Neuronal stem cell (in vitro differentiated cells): ENCODE measurements around the gene TPD52L1.

Source experiments
- DNase-seq: peaks from one replicate; pipeline ENCODE4 v3.0.0-alpha.2; 2013; ENCODE audit warnings: low spot score
- H2AFZ ChIP-seq: one replicate; pipeline ENCODE4 v1.6.1; 2013; ENCODE audit warnings: mild to moderate bottlenecking, low read length, inconsistent platforms
- H2AK5ac ChIP-seq: 2 replicates; pipeline ENCODE4 v1.6.1; 2013; ENCODE audit warnings: low read depth, mild to moderate bottlenecking, inconsistent platforms, low read length, moderate library complexity, mixed read lengths
- H2BK120ac ChIP-seq: 2 replicates; pipeline ENCODE4 v1.6.1; 2013; ENCODE audit warnings: low read depth, mild to moderate bottlenecking, inconsistent platforms, low read length, moderate library complexity, mixed read lengths
- H2BK12ac ChIP-seq: one replicate; pipeline ENCODE4 v1.6.1; 2013; ENCODE audit warnings: low read length, inconsistent platforms
- H2BK15ac ChIP-seq: 2 replicates; pipeline ENCODE4 v1.6.1; 2013; ENCODE audit warnings: mild to moderate bottlenecking, low read length, inconsistent platforms, mixed read lengths
- H2BK5ac ChIP-seq: one replicate; pipeline ENCODE4 v1.6.1; 2013; ENCODE audit warnings: inconsistent platforms, mild to moderate bottlenecking, low read length, moderate library complexity
- H3K14ac ChIP-seq: one replicate; pipeline ENCODE4 v1.6.1; 2013; ENCODE audit warnings: low read length, inconsistent platforms
- H3K18ac ChIP-seq: 2 replicates; pipeline ENCODE4 v1.6.1; 2013; ENCODE audit warnings: low read length, inconsistent platforms
- H3K23ac ChIP-seq: 2 replicates; pipeline ENCODE4 v1.6.1; 2013; ENCODE audit warnings: low read depth, mild to moderate bottlenecking, mixed read lengths, low read length, inconsistent platforms; ENCODE audit not compliant: poor library complexity
- H3K27ac ChIP-seq: replicated peaks from 3 replicates; pipeline ENCODE4 v1.5.1; 2013; ENCODE audit warnings: low read length, inconsistent platforms
- H3K27me3 ChIP-seq, 3 experiments: 2 replicates each; pipeline ENCODE4 v1.6.1; 2013; ENCODE audit warnings: low read length in 3 of 3, mild to moderate bottlenecking in 2 of 3, inconsistent platforms in 1 of 3, low read depth in 1 of 3, mixed read lengths in 1 of 3, moderate library complexity in 1 of 3; ENCODE audit not compliant: control insufficient read depth in 3 of 3, insufficient read depth in 3 of 3
- H3K36me3 ChIP-seq, 2 donors: replicated peaks in 1 of 2; 2 replicates each; pipeline ENCODE4 v1.6.1; 2013; ENCODE audit warnings: low read length in 2 of 2; ENCODE audit not compliant: control insufficient read depth in 2 of 2, insufficient read depth in 2 of 2
- H3K4ac ChIP-seq: 2 replicates; pipeline ENCODE4 v1.6.1; 2013; ENCODE audit warnings: inconsistent platforms, mild to moderate bottlenecking, low read length, moderate library complexity
- H3K4me1 ChIP-seq, 2 donors: 1 replicate in 1 of 2; 2 replicates in 1 of 2; pipeline ENCODE4 v1.6.1; 2013; ENCODE audit warnings: low read length in 2 of 2, low read depth in 1 of 2; ENCODE audit not compliant: control insufficient read depth in 2 of 2, insufficient read depth in 1 of 2
- H3K4me2 ChIP-seq: one replicate; pipeline ENCODE4 v1.6.1; 2013; ENCODE audit warnings: mild to moderate bottlenecking, low read length, inconsistent platforms; ENCODE audit not compliant: insufficient read depth, poor library complexity, severe bottlenecking
- H3K4me3 ChIP-seq, 2 donors: 2 replicates each; pipeline ENCODE4 v1.5.1; 2013; ENCODE audit warnings: low read length in 2 of 2, mild to moderate bottlenecking in 2 of 2, inconsistent platforms in 1 of 2, moderate library complexity in 1 of 2
- H3K79me1 ChIP-seq: one replicate; pipeline ENCODE4 v1.6.1; 2013; ENCODE audit warnings: low read depth, mild to moderate bottlenecking, inconsistent platforms, low read length, moderate library complexity
- H3K9ac ChIP-seq: one replicate; pipeline ENCODE4 v1.6.1; 2013; ENCODE audit warnings: mild to moderate bottlenecking, low read depth, low read length, inconsistent platforms; ENCODE audit not compliant: poor library complexity
- H3K9me3 ChIP-seq, 2 donors: replicated peaks in 1 of 2; 2 replicates each; pipeline versions ENCODE3 to v1.6.1; 2013; ENCODE audit warnings: low read length in 2 of 2, mild to moderate bottlenecking in 2 of 2, inconsistent platforms in 1 of 2, low read depth in 1 of 2, mixed read lengths in 1 of 2, moderate library complexity in 1 of 2; ENCODE audit not compliant: control insufficient read depth in 2 of 2, insufficient read depth in 1 of 2
- H4K8ac ChIP-seq: one replicate; pipeline ENCODE4 v1.6.1; 2013; ENCODE audit warnings: low read depth, mild to moderate bottlenecking, inconsistent platforms, low read length, moderate library complexity
- H4K91ac ChIP-seq: one replicate; pipeline ENCODE4 v1.6.1; 2013; ENCODE audit warnings: low read length, low read depth, mild to moderate bottlenecking, inconsistent platforms; ENCODE audit not compliant: poor library complexity
- WGBS, 2 donors: extraction: QIAGEN DNeasy Blood & Tissue Kit; methylation state at CpG; one replicate each; pipeline ENCODE4 v1.1.7; 2013; ENCODE audit warnings: missing lambda C conversion rate in 2 of 2, mixed read lengths in 1 of 2; ENCODE audit not compliant: insufficient read length in 2 of 2, insufficient replicate concordance in 1 of 2; ENCODE audit errors: extremely low coverage in 2 of 2; 5-methylcytosine and 5-hydroxymethylcytosine counted together

Gene TPD52L1

DNA sequence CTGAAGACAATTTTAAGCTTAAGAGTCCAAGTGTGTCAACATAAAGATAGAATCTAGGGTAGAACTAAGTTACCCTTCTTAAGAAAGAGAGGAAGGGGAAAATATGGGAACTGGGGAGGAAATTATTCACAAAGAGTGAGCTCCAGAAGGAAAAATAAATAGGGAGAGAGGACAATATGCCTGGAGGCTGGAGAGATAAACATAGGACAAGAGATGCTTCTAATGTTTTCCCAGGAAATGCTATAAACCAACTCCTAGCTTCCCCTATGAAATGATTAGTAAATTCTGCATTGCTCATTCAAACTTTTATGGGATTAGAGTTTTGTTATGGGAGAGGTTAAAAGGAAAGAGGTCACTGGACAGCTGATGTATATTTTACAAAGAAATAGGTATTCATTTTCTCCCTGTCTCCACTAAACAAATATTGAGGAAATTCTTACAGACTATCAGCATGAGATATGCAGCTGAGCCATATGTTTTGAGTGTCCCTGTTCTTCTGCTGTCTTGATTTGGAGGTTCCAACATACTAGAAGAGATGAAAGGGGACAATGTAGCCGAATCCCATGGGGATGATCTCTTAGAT, 22.0 kb downstream of the TPD52L1 start:
- Histone ChIP-seq H2AK5ac (no peak overlapping the region), H3K36me3 (no peaks in the 10 kb centered on the region), H2BK12ac (no peak overlapping the region), H3K9ac (no peak overlapping the region), H3K18ac (no peak overlapping the region), H3K27me3 (peaks cover 0 to 1% (median 0%) of the 10 kb centered on the region in 3 experiments), H3K4me3 (no peak overlapping the region), H4K91ac (no peak overlapping the region), H3K23ac (no peak overlapping the region), H3K79me1 (no peaks in the 10 kb centered on the region), H3K4me1 (no peaks in the 10 kb centered on the region), H2BK15ac (no peak overlapping the region), H2AFZ (no peak overlapping the region), H2BK120ac (no peak overlapping the region), H3K4ac (no peak overlapping the region), H3K27ac (no peak overlapping the region), H3K14ac (no peak overlapping the region), H3K9me3 (no peaks in the 10 kb centered on the region), H2BK5ac (no peak overlapping the region), H3K4me2 (no peak overlapping the region), H4K8ac (no peak overlapping the region)
- WGBS, 2 donors, result no CpG with 5 or more reads among the region's 1 CpG
- no peak for DNase-seq

DNA sequence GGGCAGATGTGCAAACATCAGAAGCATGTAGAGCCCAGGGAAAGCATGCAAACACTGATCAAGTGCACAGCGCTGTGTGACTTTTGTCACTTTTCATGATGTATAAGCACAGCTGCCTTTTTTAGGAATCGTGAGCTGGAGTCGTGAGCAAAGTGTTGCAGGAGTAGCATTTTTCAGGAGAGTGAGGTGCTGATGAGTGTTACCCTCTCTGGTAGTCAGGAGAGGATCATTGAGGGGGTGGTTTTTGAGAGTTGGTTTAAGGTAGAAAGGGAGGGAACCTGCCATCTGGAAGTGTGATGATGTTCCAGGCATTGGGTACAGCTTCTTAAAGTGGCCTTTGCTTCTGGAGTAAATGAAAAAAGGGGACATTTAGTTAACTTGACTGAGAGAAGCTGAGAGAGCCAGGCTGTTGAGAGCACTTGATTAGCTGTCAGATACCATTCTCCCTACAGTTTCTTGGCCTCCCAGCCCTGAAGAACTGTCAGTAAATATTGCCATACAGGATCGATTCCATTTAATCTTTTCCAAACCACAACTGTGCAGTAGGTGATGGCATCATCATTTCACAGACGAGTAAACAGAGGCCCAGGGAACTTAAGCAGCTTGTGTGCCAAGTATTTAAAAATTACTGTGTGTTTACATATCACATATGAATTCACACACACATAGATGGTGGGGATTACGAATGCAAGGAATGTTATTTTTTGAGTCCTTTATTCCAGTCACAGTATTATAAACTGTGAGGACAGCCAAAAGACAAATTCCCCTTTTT, 28.9 kb downstream of the TPD52L1 start:
- H2BK15ac ChIP-seq, result no peak overlapping the region
- no peak overlapping the region for H3K14ac ChIP-seq

DNA sequence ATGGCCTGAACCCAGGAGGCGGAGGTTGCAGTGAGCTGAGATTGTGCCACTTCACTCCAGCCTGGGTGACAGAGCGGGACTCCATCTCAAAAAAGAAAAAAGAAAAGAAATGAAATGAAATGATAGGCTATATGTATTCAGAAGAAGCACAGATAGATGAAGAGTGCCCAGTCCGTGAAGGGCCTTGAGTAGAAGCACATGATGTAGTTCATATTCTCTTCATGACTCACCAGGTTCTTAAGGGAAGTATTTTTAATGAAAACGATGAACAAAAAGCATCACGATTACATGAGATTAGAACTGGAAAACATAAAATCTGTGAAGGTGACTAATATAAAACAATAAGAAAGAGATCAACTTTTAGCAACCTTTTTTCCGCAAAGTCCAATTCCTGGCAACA, 29.8 kb downstream of the TPD52L1 start:
- WGBS, 2 donors, result no CpG with 5 or more reads among the region's 6 CpGs
- H3K4ac ChIP-seq, result no peak overlapping the region

More for the DNA sequence above, 28.9 kb downstream of the TPD52L1 start:
- Histone ChIP-seq H3K4ac (no peak overlapping the region), H2BK12ac (no peak overlapping the region), H3K4me2 (no peak overlapping the region), H3K79me1 (no peaks in the 10 kb centered on the region), H2BK120ac (no peak overlapping the region), H2AK5ac (no peak overlapping the region), H2BK5ac (no peak overlapping the region), H3K4me3 (no peak overlapping the region), H3K36me3 (no peaks in the 10 kb centered on the region), H2AFZ (no peak overlapping the region), H3K18ac (no peak overlapping the region), H3K9me3 (no peaks in the 10 kb centered on the region), H4K91ac (no peak overlapping the region), H3K4me1 (peaks cover 0 to 2% of the 10 kb centered on the region in 2 donors), H3K27me3 (no peaks in the 10 kb centered on the region), H4K8ac (no peak overlapping the region), H3K27ac (no peak overlapping the region), H3K9ac (no peak overlapping the region), H3K23ac (no peak overlapping the region)
- WGBS, 2 donors, result no CpG with 5 or more reads among the region's 6 CpGs
- DNase-seq, result no peak

DNA sequence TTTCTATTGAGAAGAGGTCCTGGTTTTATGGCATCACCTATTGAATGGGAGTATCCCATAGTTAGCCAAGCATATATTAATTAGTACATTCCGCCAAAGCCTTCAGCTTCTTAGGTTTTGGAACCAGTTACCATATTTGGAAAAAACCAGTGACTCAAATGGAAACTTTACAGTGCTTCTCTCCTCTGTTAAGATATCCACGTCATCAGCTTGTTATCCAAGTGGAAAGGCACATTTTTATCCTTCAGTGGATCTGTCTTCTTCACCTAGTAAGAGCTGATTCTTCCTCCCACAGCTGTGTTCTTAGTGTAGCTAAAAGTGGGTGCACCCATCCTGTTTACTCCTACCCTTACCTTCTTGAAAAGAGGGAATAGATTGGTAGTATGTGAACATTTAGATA, 34.5 kb downstream of the TPD52L1 start:
- no peak overlapping the region for H4K8ac ChIP-seq
- no peak overlapping the region for H2BK15ac ChIP-seq
- DNase-seq, result no peak
- no peak overlapping the region for H3K9ac ChIP-seq
- H3K36me3 ChIP-seq, result no peaks in the 10 kb centered on the region
- H3K4me3 ChIP-seq, result no peak overlapping the region
- peaks cover 3 to 4% of the 10 kb centered on the region in 2 donors for H3K4me1 ChIP-seq
- H3K27me3 ChIP-seq, result no peaks in the 10 kb centered on the region
- H3K14ac ChIP-seq, result no peak overlapping the region
- H2BK120ac ChIP-seq, result no peak overlapping the region
- no peaks in the 10 kb centered on the region for H3K9me3 ChIP-seq
- H3K79me1 ChIP-seq, result no peaks in the 10 kb centered on the region
- H3K27ac ChIP-seq, result no peak overlapping the region
- H3K23ac ChIP-seq, result no peak overlapping the region
- no CpG with 5 or more reads among the region's 2 CpGs for WGBS, 2 donors
- H2BK5ac ChIP-seq, result no peak overlapping the region
- no peak overlapping the region for H4K91ac ChIP-seq
- H3K4me2 ChIP-seq, result no peak overlapping the region
- H3K18ac ChIP-seq, result no peak overlapping the region
- no peak overlapping the region for H3K4ac ChIP-seq
- H2AFZ ChIP-seq, result no peak overlapping the region
- H2AK5ac ChIP-seq, result no peak overlapping the region
- H2BK12ac ChIP-seq, result no peak overlapping the region

More for the DNA sequence above, 29.8 kb downstream of the TPD52L1 start:
- no peak overlapping the region for H2BK120ac ChIP-seq
- H3K9me3 ChIP-seq, result no peaks in the 10 kb centered on the region
- H3K9ac ChIP-seq, result no peak overlapping the region
- H3K14ac ChIP-seq, result no peak overlapping the region
- no peak overlapping the region for H3K4me2 ChIP-seq
- H3K79me1 ChIP-seq, result no peaks in the 10 kb centered on the region
- H3K4me3 ChIP-seq, result no peak overlapping the region
- no peak overlapping the region for H2AFZ ChIP-seq
- H4K91ac ChIP-seq, result no peak overlapping the region
- H3K4me1 ChIP-seq, result peaks cover 0 to 2% of the 10 kb centered on the region in 2 donors
- no peak overlapping the region for H4K8ac ChIP-seq
- H3K27me3 ChIP-seq, result no peaks in the 10 kb centered on the region
- no peak overlapping the region for H3K23ac ChIP-seq
- no peak overlapping the region for H2BK15ac ChIP-seq
- no peak overlapping the region for H2BK5ac ChIP-seq
- no peak overlapping the region for H2BK12ac ChIP-seq
- no peak for DNase-seq
- H2AK5ac ChIP-seq, result no peak overlapping the region
- H3K18ac ChIP-seq, result no peak overlapping the region
- H3K36me3 ChIP-seq, result no peaks in the 10 kb centered on the region
- H3K27ac ChIP-seq, result no peak overlapping the region
